Naive thymus-derived CD4-positive, alpha-beta T cell (primary cell): Measurements from ENCODE around the gene CASP6. TPM values are rescaled to one million over a fixed set of nuclear protein-coding genes. Genes with fewer than 3 reads are reported as not detected.

Source experiments
- ATAC-seq: fragments of 150-1000 bp; cut with Tn5 transposase; 2 replicates; pipeline ENCODE4 v1.10.0; 2021; ENCODE audit warnings: mild to moderate bottlenecking, moderate library complexity
- CTCF ChIA-PET: fragments of 350-600 bp; sonication (Branson Sonifier 250); formaldehyde crosslinking; loops from one replicate; lab custom pipeline; 2021; ENCODE audit warnings: antibody characterized with exemption; lab: Charles Lee
- POLR2A ChIA-PET: fragments of 350-600 bp; sonication (Branson Sonifier 250); formaldehyde crosslinking; loops from one replicate; lab custom pipeline; 2021; ENCODE audit warnings: antibody characterized with exemption, inconsistent platforms; lab: Charles Lee
- DNase-seq, 9 donors: peaks; one replicate each; pipeline versions ENCODE4 v3.0.0 to v3.0.0-alpha.2; 2020 to 2022; ENCODE audit warnings: mixed read lengths in 1 of 9
- H3K27ac ChIP-seq: one replicate; pipeline ENCODE4 v1.7.0; 2013; ENCODE audit warnings: mild to moderate bottlenecking, low read depth, low read length, moderate library complexity
- H3K27me3 ChIP-seq, 2 donors: one replicate each; pipeline ENCODE4 v1.7.0; 2013; ENCODE audit warnings: low read length in 2 of 2, mild to moderate bottlenecking in 2 of 2, moderate library complexity in 2 of 2; ENCODE audit not compliant: control insufficient read depth in 2 of 2, insufficient read depth in 2 of 2
- H3K36me3 ChIP-seq, 3 experiments: 1 replicate in 2 of 3; 2 replicates in 1 of 3; pipeline ENCODE4 v1.7.0; 2013; ENCODE audit warnings: low read length in 3 of 3, mild to moderate bottlenecking in 3 of 3, moderate library complexity in 1 of 3; ENCODE audit not compliant: insufficient read depth in 3 of 3, control insufficient read depth in 2 of 3
- H3K4me1 ChIP-seq, 2 donors: one replicate each; pipeline ENCODE4 v1.7.0; 2013; ENCODE audit warnings: low read length in 2 of 2, mild to moderate bottlenecking in 2 of 2, moderate library complexity in 1 of 2; ENCODE audit not compliant: control insufficient read depth in 2 of 2, insufficient read depth in 2 of 2
- H3K4me3 ChIP-seq: 2 replicates; pipeline ENCODE4 v1.7.0; 2013; ENCODE audit warnings: mild to moderate bottlenecking, low read length
- H3K9me3 ChIP-seq, 3 experiments: 1 replicate in 2 of 3; 2 replicates in 1 of 3; pipeline ENCODE4 v1.7.0; 2013; ENCODE audit warnings: low read length in 3 of 3; ENCODE audit not compliant: control insufficient read depth in 2 of 3
- H3K27ac Mint-ChIP-seq, 9 donors: one replicate each; pipeline ENCODE4 v1.8.0; 2020 to 2022; ENCODE audit warnings: mixed read lengths in 9 of 9, mild to moderate bottlenecking in 8 of 9, moderate library complexity in 5 of 9, inconsistent platforms in 2 of 9
- H3K27me3 Mint-ChIP-seq, 5 donors: one replicate each; pipeline ENCODE4 v1.8.0; 2021 to 2022; ENCODE audit warnings: mixed read lengths in 5 of 5, mild to moderate bottlenecking in 1 of 5
- H3K36me3 Mint-ChIP-seq, 5 donors: one replicate each; pipeline ENCODE4 v1.8.0; 2020 to 2022; ENCODE audit warnings: mixed read lengths in 5 of 5, mild to moderate bottlenecking in 3 of 5, inconsistent platforms in 1 of 5
- H3K4me1 Mint-ChIP-seq, 7 donors: one replicate each; pipeline ENCODE4 v1.8.0; 2020 to 2022; ENCODE audit warnings: mixed read lengths in 7 of 7, mild to moderate bottlenecking in 3 of 7, inconsistent platforms in 1 of 7
- H3K4me3 Mint-ChIP-seq, 10 donors: one replicate each; pipeline ENCODE4 v1.8.0; 2020 to 2022; ENCODE audit warnings: mild to moderate bottlenecking in 10 of 10, mixed read lengths in 10 of 10, moderate library complexity in 6 of 10, inconsistent platforms in 2 of 10
- H3K9me3 Mint-ChIP-seq, 11 donors: one replicate each; pipeline ENCODE4 v1.8.0; 2020 to 2022; ENCODE audit warnings: mixed read lengths in 11 of 11, mild to moderate bottlenecking in 4 of 11, inconsistent platforms in 1 of 11, moderate library complexity in 1 of 11
- intact Hi-C, 2 donors: fragments of 100-400 bp; cut with micrococcal nuclease; formaldehyde crosslinking; loops; one replicate each; pipeline ENCODE4 v1.15.1; 2023
- polyA plus RNA-seq, 2 donors: library from polyadenylated mRNA; unstranded; fragments of 300-500 nt; fragmentation: Illumina TruSeq; gene quantifications; one replicate each; pipeline ENCODE4 v1.2.3, GENCODE V29; 2021
- total RNA-seq, 6 experiments: library from RNA in 5 of 6; stranded (reverse) in 5 of 6; gene quantifications; 1 replicate in 5 of 6; 2 replicates in 1 of 6; pipeline ENCODE4 v1.2.3 and lab custom pipeline; 2021 to 2026

The CASP6 gene
- total and polyA plus RNA-seq, 7 experiments from 2014 or later = 9.3 to 85.8 (median 25.5) TPM

GRCh38 chr4:109672169-109672930, 30.9 kb downstream of the CASP6 start:
- no peak for ATAC-seq
- peak overlapping the region in 5 of 9 donors; percentile 19 to 81 (median 56) for H3K27ac Mint-ChIP-seq
- POLR2A ChIA-PET = no interaction called here
- Histone ChIP-seq H3K27ac (no peak overlapping the region), H3K4me1 (peaks cover 0 to 14% of the 10 kb centered on the region in 2 donors), H3K36me3 (peaks cover 0 to 12% (median 0%) of the 10 kb centered on the region in 3 experiments), H3K4me3 (no peak overlapping the region), H3K27me3 (no peaks in the 10 kb centered on the region), H3K9me3 (no peaks in the 10 kb centered on the region)
- H3K9me3 Mint-ChIP-seq = peaks cover 0 to 23% (median 7%) of the 10 kb centered on the region in 11 donors
- CTCF ChIA-PET = interaction anchor here (1.3 kb wide), 1 partner anchor 142 kb away, joined by 3 read pairs; no protein-coding TSS in a partner anchor
- peaks cover 10 to 69% (median 44%) of the 10 kb centered on the region in 5 donors for H3K36me3 Mint-ChIP-seq
- intact Hi-C loops = no loop called here
- DNase-seq = no peak
- no peak overlapping the region for H3K4me3 Mint-ChIP-seq
- H3K27me3 Mint-ChIP-seq = no peaks in the 10 kb centered on the region
- H3K4me1 Mint-ChIP-seq = peaks cover 13 to 85% (median 76%) of the 10 kb centered on the region in 7 donors

GRCh38 chr4:109671350-109671749, 31.9 kb downstream of the CASP6 start:
- H3K27me3 Mint-ChIP-seq = no peaks in the 10 kb centered on the region
- H3K9me3 ChIP-seq = no peaks in the 10 kb centered on the region
- peak overlapping the region in 2 of 10 donors; percentile 17 to 26 for H3K4me3 Mint-ChIP-seq
- H3K4me1 ChIP-seq = peaks cover 0 to 24% of the 10 kb centered on the region in 2 donors
- H3K27me3 ChIP-seq = no peaks in the 10 kb centered on the region
- H3K4me1 Mint-ChIP-seq = peaks cover 23 to 85% (median 76%) of the 10 kb centered on the region in 7 donors
- H3K27ac Mint-ChIP-seq = peak overlapping the region in 5 of 9 donors; percentile 1 to 60 (median 56)
- ATAC-seq = no peak
- peaks cover 0 to 12% (median 0%) of the 10 kb centered on the region in 3 experiments for H3K36me3 ChIP-seq
- ChIA-PET POLR2A (no interaction called here), CTCF (interaction anchor here (1.3 kb wide), 1 partner anchor 141 kb away, joined by 3 read pairs; no protein-coding TSS in a partner anchor)
- no peak overlapping the region for H3K27ac ChIP-seq
- DNase-seq = no peak
- intact Hi-C loops = no loop called here
- no peak overlapping the region for H3K4me3 ChIP-seq
- peaks cover 0 to 16% (median 7%) of the 10 kb centered on the region in 11 donors for H3K9me3 Mint-ChIP-seq
- peaks cover 10 to 69% (median 34%) of the 10 kb centered on the region in 5 donors for H3K36me3 Mint-ChIP-seq

GRCh38 chr4:109665783-109666485, 37.3 kb downstream of the CASP6 start:
- ChIA-PET POLR2A (interaction anchor here (1.1 kb wide), 1 partner anchor 233 kb away, joined by 3 read pairs; no protein-coding TSS in a partner anchor), CTCF (no interaction called here)

GRCh38 chr4:109662771-109663170, 40.5 kb downstream of the CASP6 start:
- peaks cover 0 to 23% (median 11%) of the 10 kb centered on the region in 5 donors for H3K36me3 Mint-ChIP-seq
- CTCF ChIA-PET = interaction anchor here (0.6 to 1.7 kb wide), 4 partner anchors 20 to 133 kb away, joined by 3 to 5 read pairs (median 3); no protein-coding TSS in a partner anchor

More at GRCh38 chr4:109665783-109666485, 37.3 kb downstream of the CASP6 start:
- H3K4me3 ChIP-seq = no peak overlapping the region
- Mint-ChIP-seq H3K36me3 (peaks cover 1 to 41% (median 22%) of the 10 kb centered on the region in 5 donors), H3K27me3 (no peaks in the 10 kb centered on the region), H3K27ac (peak overlapping the region in 6 of 9 donors; percentile 16 to 82 (median 70)), H3K4me1 (peaks cover 31 to 88% (median 72%) of the 10 kb centered on the region in 7 donors), H3K4me3 (peak overlapping the region in 7 of 10 donors; percentile 12 to 54 (median 45)), H3K9me3 (peaks cover 0 to 7% (median 0%) of the 10 kb centered on the region in 11 donors)
- peaks cover 0 to 19% (median 0%) of the 10 kb centered on the region in 3 experiments for H3K36me3 ChIP-seq
- no peak for ATAC-seq
- no peak overlapping the region for H3K27ac ChIP-seq
- peaks cover 0 to 39% of the 10 kb centered on the region in 2 donors for H3K4me1 ChIP-seq
- no peaks in the 10 kb centered on the region for H3K9me3 ChIP-seq
- no peak for DNase-seq
- H3K27me3 ChIP-seq = no peaks in the 10 kb centered on the region
- intact Hi-C loops = loop anchor here in 1 of 2 donors (10.0 kb wide), 1 partner anchor 309 kb away; no protein-coding TSS in a partner anchor

GRCh38 chr4:109662116-109662515, 41.1 kb downstream of the CASP6 start:
- peaks cover 0 to 19% (median 0%) of the 10 kb centered on the region in 3 experiments for H3K36me3 ChIP-seq
- no peak overlapping the region for H3K27ac ChIP-seq
- ChIA-PET CTCF (interaction anchor here (0.6 to 1.7 kb wide), 4 partner anchors 20 to 132 kb away, joined by 3 to 5 read pairs (median 3); no protein-coding TSS in a partner anchor), POLR2A (interaction anchor here (0.7 to 1.8 kb wide), 5 partner anchors 10 to 102 kb away, joined by 3 to 6 read pairs (median 4); partner anchors contain the start of gene MCUB)
- Mint-ChIP-seq H3K9me3 (no peaks in the 10 kb centered on the region), H3K36me3 (peaks cover 0 to 23% (median 11%) of the 10 kb centered on the region in 5 donors), H3K27ac (peak overlapping the region in 6 of 9 donors; percentile 16 to 68 (median 60)), H3K27me3 (no peaks in the 10 kb centered on the region), H3K4me3 (no peak overlapping the region), H3K4me1 (peaks cover 30 to 78% (median 61%) of the 10 kb centered on the region in 7 donors)
- H3K4me3 ChIP-seq = no peak overlapping the region
- peaks cover 0 to 40% of the 10 kb centered on the region in 2 donors for H3K4me1 ChIP-seq
- intact Hi-C loops = loop anchor here in 1 of 2 donors (10.0 kb wide), 1 partner anchor 313 kb away; no protein-coding TSS in a partner anchor
- H3K9me3 ChIP-seq = no peaks in the 10 kb centered on the region
- DNase-seq (no peak), ATAC-seq (no peak)
- no peaks in the 10 kb centered on the region for H3K27me3 ChIP-seq

More at GRCh38 chr4:109662771-109663170, 40.5 kb downstream of the CASP6 start:
- H3K9me3 Mint-ChIP-seq = no peaks in the 10 kb centered on the region
- no peak for ATAC-seq
- Histone ChIP-seq H3K4me3 (no peak overlapping the region), H3K36me3 (peaks cover 0 to 19% (median 0%) of the 10 kb centered on the region in 3 experiments), H3K27me3 (no peaks in the 10 kb centered on the region), H3K27ac (no peak overlapping the region), H3K4me1 (peaks cover 0 to 37% of the 10 kb centered on the region in 2 donors), H3K9me3 (no peaks in the 10 kb centered on the region)
- H3K4me3 Mint-ChIP-seq = peak overlapping the region in 1 of 10 donors; percentile 1
- H3K27me3 Mint-ChIP-seq = no peaks in the 10 kb centered on the region
- H3K27ac Mint-ChIP-seq = peak overlapping the region in 7 of 9 donors; percentile 26 to 70 (median 51)
- POLR2A ChIA-PET = interaction anchor here (0.5 to 1.8 kb wide), 6 partner anchors 10 to 1168 kb away, joined by 3 to 6 read pairs (median 4); partner anchors contain the start of gene MCUB
- H3K4me1 Mint-ChIP-seq = peaks cover 34 to 78% (median 61%) of the 10 kb centered on the region in 7 donors
- intact Hi-C loops = loop anchor here in 1 of 2 donors (10.0 kb wide), 1 partner anchor 312 kb away; no protein-coding TSS in a partner anchor
- DNase-seq = no peak
